NCI-H128 (cell line): ENCODE data around the gene MON1B.

ENCODE experiments used
- DNase-seq: peaks from one replicate; lab custom pipeline; 2025; ENCODE audit not compliant: unreplicated experiment; lab: John Stamatoyannopoulos, UW

Gene MON1B

GRCh38 chr16:77195411-77195810, 4.4 kb downstream of the MON1B start:
- DNase-seq = no peak

- DNase-seq = no peak
Observed at GRCh38 chr16:77197747-77198146, 6.8 kb downstream of the MON1B start.

DNA sequence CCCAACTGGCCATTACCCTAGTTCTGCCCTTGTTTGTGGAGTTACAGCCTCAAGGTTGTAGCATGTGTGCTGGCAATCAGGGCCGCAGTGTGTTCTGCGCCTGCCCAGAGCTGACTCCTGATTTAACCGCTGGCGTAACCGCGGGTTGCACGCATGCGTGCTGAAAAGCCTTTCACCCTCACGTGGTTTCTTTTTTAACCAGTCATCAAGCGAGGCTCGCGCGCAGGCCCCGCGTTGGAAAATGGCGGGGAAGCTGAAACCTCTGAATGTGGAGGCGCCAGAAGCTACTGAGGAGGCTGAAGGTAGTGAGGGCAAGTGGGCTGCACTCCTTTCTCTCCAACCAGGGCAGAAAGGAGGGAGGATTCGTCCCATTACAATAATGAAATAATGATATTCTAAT, 8.2 kb downstream of the MON1B start, which contains the start of gene SYCE1L:
Gene SYCE1L (plus strand): TSS at position 198 of the 400 bp plus-strand sequence. CDS start 44 bp downstream, at position 242.
- DNase-seq = no peak

DNA sequence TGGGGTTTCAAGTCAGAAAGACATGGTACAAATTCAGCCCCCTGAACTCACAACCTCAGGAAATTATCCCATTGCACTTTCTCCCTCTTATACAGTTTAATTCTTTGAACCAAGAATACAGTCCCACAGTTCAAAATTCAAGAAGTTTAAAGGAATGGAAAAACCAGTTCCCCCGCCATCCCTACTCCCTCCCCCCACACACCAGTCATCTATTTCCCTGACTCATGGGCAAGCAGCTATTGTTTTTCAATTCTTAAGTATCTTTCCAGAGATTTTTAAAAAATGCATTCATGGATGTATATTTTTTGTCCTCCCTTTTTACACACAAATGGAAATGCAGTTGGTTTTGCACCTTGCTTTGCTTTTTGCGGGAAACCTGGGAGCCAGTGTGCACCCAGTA, 15.5 kb downstream of the MON1B start:
- no peak for DNase-seq

DNA sequence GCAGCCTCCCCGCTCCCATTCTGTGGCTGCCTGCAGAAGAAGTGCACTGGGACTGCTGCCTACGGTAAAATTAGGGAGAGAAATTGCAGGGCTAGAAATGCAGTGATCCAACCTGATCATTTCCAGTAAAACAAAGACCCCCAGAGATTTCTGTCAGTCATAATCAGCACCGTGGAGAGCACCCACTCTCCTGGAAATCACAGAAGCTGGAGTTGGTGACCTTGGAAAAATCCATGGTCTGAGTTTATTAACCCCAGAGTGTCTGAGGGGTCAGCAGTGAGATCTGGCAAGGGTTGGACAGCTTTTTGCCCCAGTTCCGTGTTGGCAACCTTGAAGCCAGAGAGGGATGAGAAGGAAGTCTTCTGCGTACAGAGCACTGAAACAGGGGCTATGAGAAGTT, 16.0 kb downstream of the MON1B start:
- DNase-seq = no peak

DNA sequence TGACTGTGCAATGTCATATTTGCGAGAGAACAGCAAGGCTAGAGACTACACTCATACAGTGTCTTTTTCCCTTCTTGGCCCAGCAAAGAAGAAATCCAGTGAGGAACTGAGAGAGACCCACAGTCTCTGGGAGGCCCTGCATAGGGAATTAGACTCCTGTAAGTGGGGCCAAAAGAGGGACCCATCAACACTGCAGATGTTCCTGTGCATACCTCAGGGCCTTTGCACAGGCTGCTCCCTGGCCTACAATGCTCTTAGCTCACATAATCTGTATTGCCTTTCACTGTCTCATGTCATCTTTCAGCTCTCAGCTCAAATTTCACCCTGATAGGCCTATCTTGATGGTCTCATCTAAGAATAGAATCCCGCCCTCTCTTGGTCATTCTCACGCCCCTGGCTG, 17.4 kb downstream of the MON1B start:
- no peak for DNase-seq

DNA sequence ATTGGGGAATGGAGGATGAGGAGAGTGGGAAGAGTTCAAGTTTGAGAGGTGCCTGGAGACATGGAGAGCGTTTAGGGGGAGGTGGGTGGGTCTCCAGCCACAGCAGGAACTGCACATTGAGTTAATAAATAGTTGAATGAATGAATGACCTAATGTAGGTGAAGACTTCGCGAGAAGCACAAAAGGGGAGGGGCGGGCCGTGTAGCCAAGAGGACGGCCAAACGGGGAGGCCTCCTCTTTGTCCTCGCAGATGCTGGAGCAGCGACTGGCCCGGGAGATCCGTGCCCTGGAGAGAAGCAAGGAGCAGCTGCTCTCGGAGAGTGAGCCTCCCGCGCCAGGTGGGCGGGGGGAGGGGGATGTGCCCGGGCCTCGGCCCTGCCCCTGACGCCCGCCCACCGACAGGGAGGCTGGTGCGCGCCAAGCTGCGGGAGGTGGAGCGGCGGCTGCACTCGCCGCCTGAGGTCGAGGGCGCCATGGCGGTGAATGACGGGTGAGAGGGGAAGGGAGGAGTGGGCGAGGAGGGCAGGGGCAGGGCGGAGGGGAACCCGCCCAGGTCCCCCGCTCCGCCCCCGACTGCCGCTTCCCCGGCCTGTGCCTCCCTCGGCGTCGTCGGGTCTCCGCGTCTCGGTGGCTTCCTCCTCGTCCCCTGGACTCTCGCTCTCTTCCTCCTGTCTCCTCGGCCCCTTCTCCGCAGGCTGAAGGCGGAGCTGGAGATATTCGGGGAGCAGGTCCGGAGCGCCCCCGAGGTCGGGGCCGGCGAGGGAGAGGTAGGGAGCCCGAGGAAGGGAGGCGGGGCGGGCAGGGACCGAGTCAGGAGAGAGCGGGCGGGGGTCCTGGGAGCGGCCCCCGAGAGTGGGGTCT, 21.1 kb downstream of the MON1B start:
- DNase-seq = peak; percentile 53

- peak; percentile 11 for DNase-seq
Observed at GRCh38 chr16:77212741-77213541, 22.0 kb downstream of the MON1B start.

DNA sequence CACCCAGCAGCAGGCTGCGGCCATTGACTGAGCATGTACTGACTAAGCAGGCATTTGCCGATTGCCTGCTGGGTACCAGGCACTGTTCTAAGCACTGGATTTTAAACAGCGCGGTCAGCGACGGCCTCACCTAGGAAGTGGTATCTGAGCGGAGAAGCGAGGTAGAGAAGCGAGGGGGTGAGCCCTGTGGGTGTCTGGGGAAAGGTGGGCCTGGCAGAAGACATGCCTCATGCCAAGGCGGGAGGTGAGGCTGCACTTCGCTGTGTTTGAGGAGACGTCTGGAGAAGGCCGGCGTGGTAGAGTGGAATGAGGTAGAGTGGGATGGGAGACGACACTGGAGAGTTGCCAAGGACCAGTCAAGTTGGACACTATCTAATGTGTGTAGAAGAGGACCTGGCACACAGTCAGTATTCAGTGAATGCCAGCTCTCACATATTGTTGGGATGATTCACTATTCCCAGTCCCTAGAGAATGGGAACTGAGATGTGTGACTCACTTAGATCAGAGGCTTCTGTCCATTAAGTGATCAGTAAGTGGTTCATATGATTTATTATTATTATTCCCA, 22.6 kb downstream of the MON1B start:
- peak; percentile 2 for DNase-seq

- DNase-seq = no peak
Observed at GRCh38 chr16:77214411-77215138, 23.6 kb downstream of the MON1B start.

DNA sequence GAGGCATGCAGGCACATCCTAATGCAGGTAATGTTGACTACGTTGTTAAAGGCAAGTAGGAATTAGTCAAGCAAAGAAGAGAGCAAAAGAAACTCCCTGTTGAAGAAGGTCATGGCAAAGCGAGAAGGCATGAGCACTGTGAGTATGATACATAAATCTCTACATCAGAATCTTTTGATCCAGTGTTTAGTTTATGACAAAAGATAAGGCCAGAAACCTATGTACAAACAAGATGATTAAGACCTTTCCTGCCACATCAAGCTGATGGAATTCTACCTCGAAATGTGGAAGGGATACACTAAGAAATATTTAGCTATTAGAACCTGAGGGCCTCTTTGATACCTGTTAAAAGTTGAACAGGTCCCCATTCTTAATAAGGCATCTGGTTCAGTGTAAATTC, 28.4 kb downstream of the MON1B start:
- DNase-seq = no peak

- DNase-seq = no peak
Observed at GRCh38 chr16:77220427-77220826, 29.4 kb downstream of the MON1B start.

GRCh38 chr16:77221482-77221881, 30.5 kb downstream of the MON1B start:
- DNase-seq = no peak

DNA sequence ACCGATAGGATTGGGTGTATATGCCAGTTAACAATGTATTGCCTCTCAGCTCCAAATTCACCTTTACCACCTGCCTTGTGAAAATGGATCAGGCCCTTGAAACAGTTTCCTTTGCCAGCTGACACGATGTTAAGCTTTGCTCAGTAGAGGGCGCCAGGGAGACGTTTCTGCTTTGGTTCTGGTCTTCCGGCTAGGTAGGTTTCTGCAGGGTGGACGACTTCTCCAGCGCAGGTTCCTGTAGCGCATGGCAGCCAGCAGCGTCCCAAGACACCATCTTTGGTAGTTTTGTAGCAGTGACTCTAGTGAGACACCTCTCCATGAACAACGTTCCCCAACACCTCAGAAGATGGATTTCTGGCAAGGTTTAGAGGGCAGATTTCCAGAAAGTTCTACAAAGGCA, 32.2 kb downstream of the MON1B start:
- no peak for DNase-seq

- DNase-seq = no peak
Observed at GRCh38 chr16:77225182-77225581, 34.2 kb downstream of the MON1B start.

DNA sequence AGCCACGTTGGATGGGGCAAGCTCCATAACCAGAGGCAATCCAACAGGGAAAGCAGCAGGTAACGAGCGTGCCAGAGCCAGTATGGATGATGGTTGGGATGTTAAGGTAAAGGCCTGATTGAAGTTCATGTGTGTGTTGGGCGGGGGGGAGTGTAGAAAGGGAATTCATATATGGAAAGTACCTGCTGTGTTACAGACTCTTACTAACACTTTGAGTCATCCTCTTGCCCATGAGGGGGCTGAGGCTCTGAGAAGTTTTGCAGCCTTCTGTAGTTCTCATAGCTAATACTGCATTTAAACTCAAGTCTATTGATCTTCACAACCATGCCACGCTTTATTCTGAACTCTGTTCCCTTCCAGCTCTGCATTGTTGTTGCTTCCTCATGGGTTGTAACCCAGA, 36.8 kb downstream of the MON1B start:
- DNase-seq = no peak

DNA sequence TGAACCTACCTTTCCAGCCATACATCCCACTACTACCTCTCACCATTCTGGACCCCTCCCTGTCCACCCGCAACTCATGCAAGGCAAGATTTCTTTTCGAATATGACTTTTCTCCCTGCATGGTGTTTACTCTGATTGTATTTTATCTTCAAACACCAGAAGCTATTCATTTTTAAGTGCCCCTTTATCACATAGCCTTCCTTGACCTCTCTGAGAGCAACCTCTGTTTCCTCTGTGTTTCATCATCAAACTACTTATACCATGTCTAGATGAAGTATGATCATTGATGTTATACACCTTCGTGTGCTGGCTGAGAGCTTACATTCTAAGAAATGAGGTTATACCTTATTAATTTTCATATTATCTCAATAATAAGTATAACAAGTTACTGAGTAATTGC, 40.1 kb downstream of the MON1B start:
- no peak for DNase-seq

DNA sequence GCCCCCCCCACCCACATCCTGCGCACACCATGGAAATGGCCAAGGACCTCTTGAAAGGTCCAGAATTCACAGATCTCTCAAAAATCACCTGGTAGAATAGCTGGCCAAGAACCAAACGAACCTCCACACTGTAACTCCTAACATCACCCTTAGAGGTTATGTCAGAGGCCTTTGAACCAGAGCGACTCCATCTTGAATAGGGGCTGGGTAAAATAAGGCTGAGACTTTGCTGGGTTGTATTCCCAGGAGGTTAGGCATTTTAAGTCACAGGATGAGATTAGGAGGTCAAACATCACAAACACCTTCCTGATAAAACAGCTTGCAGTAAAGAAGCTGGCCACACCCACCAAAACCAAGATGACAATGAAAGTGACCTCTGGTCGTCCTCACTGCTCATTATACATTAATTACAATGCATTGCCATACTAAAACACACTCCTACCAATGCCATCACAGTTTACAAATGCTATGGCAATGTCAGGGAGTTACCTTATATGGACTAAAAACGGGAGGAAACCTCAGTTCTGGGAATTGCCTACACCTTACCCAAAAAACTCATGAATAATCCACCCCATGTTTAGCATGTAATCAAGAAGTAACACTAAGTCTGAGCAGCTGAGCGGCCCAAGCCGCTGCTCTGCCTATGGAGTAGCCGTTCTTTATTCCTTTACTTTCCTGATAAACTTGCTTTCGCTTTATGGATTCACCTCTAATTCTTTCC, 43.0 kb downstream of the MON1B start:
- no peak for DNase-seq

DNA sequence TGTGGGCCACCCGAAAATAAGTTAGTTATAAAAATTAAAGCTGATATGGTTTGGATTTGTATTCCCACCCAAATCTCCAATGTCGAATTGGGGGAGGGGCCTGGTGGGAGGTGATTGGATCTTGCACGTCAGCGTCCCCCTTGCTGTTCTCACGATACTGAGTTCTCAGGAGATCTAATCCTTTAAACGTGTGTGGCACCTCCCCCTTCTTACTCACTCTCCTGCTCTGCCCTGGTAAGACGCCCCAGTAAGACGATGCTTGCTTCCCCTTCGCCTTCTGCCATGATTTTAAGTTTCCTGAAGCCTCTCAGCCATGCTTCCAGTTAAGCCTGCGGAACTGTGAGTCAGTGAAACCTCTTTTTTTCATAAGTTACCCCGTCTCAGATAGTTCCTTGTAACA, 43.6 kb downstream of the MON1B start:
- DNase-seq = no peak

- peak; percentile 74 for DNase-seq
Observed at GRCh38 chr16:77236063-77236511, 45.1 kb downstream of the MON1B start.
